ENCODE data around the gene CYREN.

The CYREN gene

GRCh38 chr7:135192914-135193536 is 22.5 kb upstream of the CYREN start:
- no peaks in the 10 kb centered on the region for H3K27me3 ChIP-seq (ENCODE audit: insufficient read depth, low read length, poor library complexity, severe bottlenecking)
- H3K4me1 ChIP-seq (ENCODE audit: insufficient read depth, low read length, poor library complexity, severe bottlenecking), result no peaks in the 10 kb centered on the region
- H3K36me3 ChIP-seq (ENCODE audit: insufficient read depth, low read length), result peaks cover 5% of the 10 kb centered on the region; the same call in 1 of the 2 replicates
- no peak overlapping the region for H3K4me2 ChIP-seq (ENCODE audit: low read depth, low read length, poor library complexity, severe bottlenecking)
- H3K9me2 ChIP-seq (replicated peaks; ENCODE audit: low read depth, low read length), result no peaks in the 10 kb centered on the region
- no peak overlapping the region for H3K4me3 ChIP-seq (ENCODE audit: low read length, poor library complexity, severe bottlenecking)
- H3F3A ChIP-seq (ENCODE audit: low read depth), result no peaks in the 10 kb centered on the region
- H2AFZ ChIP-seq (ENCODE audit: low read length), result no peak overlapping the region
- TF ChIP-seq EZH2phosphoT487 (IDR thresholded peaks at IDR 0.05; ENCODE audit: borderline replicate concordance), result no peak
- TF ChIP-seq, protein P1, sequence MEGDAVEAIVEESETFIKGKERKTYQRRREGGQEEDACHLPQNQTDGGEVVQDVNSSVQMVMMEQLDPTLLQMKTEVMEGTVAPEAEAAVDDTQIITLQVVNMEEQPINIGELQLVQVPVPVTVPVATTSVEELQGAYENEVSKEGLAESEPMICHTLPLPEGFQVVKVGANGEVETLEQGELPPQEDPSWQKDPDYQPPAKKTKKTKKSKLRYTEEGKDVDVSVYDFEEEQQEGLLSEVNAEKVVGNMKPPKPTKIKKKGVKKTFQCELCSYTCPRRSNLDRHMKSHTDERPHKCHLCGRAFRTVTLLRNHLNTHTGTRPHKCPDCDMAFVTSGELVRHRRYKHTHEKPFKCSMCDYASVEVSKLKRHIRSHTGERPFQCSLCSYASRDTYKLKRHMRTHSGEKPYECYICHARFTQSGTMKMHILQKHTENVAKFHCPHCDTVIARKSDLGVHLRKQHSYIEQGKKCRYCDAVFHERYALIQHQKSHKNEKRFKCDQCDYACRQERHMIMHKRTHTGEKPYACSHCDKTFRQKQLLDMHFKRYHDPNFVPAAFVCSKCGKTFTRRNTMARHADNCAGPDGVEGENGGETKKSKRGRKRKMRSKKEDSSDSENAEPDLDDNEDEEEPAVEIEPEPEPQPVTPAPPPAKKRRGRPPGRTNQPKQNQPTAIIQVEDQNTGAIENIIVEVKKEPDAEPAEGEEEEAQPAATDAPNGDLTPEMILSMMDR (conservative IDR thresholded peaks at IDR 0.05; ENCODE audit: low read length), result no peak
- H3K79me2 ChIP-seq (ENCODE audit: insufficient read depth, low read length), result no peaks in the 10 kb centered on the region
- no peaks in the 10 kb centered on the region for H4K20me1 ChIP-seq (ENCODE audit: insufficient read depth, low read length, poor library complexity, severe bottlenecking)
- H3K9me3 ChIP-seq (ENCODE audit: insufficient read depth, low read depth, low read length), result no peaks in the 10 kb centered on the region
- no peak overlapping the region for H3K9ac ChIP-seq (ENCODE audit: low read depth, low read length, poor library complexity, severe bottlenecking)

- no peaks in the 10 kb centered on the region for H4K20me1 ChIP-seq (ENCODE audit: insufficient read depth, low read length, poor library complexity, severe bottlenecking)
- H3K9ac ChIP-seq (ENCODE audit: low read depth, low read length, poor library complexity, severe bottlenecking), result no peak overlapping the region
- peaks cover 6% of the 10 kb centered on the region for H3K4me1 ChIP-seq (ENCODE audit: insufficient read depth, low read length, poor library complexity, severe bottlenecking)
- H3K9me3 ChIP-seq (ENCODE audit: insufficient read depth, low read depth, low read length), result no peaks in the 10 kb centered on the region
- H3K9me2 ChIP-seq (replicated peaks; ENCODE audit: low read depth, low read length), result no peaks in the 10 kb centered on the region
- H3K36me3 ChIP-seq (ENCODE audit: insufficient read depth, low read length), result peaks cover 11% of the 10 kb centered on the region; the same call in 1 of the 2 replicates
- H3K4me2 ChIP-seq (ENCODE audit: low read depth, low read length, poor library complexity, severe bottlenecking), result no peak overlapping the region
- H3K79me2 ChIP-seq (ENCODE audit: insufficient read depth, low read length), result no peaks in the 10 kb centered on the region
- no peaks in the 10 kb centered on the region for H3K27me3 ChIP-seq (ENCODE audit: insufficient read depth, low read length, poor library complexity, severe bottlenecking)
- TF ChIP-seq EZH2phosphoT487 (IDR thresholded peaks at IDR 0.05; ENCODE audit: borderline replicate concordance), result no peak
- H2AFZ ChIP-seq (ENCODE audit: low read length), result no peak overlapping the region
- no peaks in the 10 kb centered on the region for H3F3A ChIP-seq (ENCODE audit: low read depth)
- H3K4me3 ChIP-seq (ENCODE audit: low read length, poor library complexity, severe bottlenecking), result no peak overlapping the region
These were observed 20.2 kb upstream of the CYREN start for GRCh38 chr7:135190703-135191102.

DNA sequence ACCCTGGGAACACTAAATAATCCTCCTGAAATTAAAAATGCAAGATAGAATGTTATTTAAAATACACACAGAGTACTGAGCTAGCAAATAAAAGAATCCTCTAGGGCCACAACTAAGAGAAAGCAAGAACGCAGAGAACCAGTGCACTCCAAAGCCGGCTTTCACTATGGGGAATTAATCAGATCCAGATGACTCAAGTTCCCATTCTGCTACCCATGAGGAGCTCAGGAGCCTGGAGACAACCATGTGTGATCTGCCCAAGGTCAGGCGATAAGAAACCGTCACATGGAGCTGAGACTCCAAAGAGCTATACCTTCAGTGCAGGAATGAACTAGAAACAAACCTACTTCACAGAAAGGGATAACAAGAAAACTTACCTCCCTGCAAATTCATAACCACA is 19.5 kb upstream of the CYREN start:
- peaks cover 16% of the 10 kb centered on the region; the same call in 1 of the 2 replicates for H3K36me3 ChIP-seq (ENCODE audit: insufficient read depth, low read length)

More for the DNA sequence above, 19.5 kb upstream of the CYREN start:
- no peak overlapping the region for H3K9ac ChIP-seq (ENCODE audit: low read depth, low read length, poor library complexity, severe bottlenecking)
- TF ChIP-seq EZH2phosphoT487 (IDR thresholded peaks at IDR 0.05; ENCODE audit: borderline replicate concordance), result no peak
- TF ChIP-seq, protein P1 (conservative IDR thresholded peaks at IDR 0.05; ENCODE audit: low read length), result no peak
- H3F3A ChIP-seq (ENCODE audit: low read depth), result no peaks in the 10 kb centered on the region
- no peak overlapping the region for H3K4me2 ChIP-seq (ENCODE audit: low read depth, low read length, poor library complexity, severe bottlenecking)
- no peaks in the 10 kb centered on the region for H3K9me2 ChIP-seq (replicated peaks; ENCODE audit: low read depth, low read length)
- no peak overlapping the region for H3K4me3 ChIP-seq (ENCODE audit: low read length, poor library complexity, severe bottlenecking)
- no peaks in the 10 kb centered on the region for H4K20me1 ChIP-seq (ENCODE audit: insufficient read depth, low read length, poor library complexity, severe bottlenecking)
- H3K9me3 ChIP-seq (ENCODE audit: insufficient read depth, low read depth, low read length), result no peaks in the 10 kb centered on the region
- H3K27me3 ChIP-seq (ENCODE audit: insufficient read depth, low read length, poor library complexity, severe bottlenecking), result no peaks in the 10 kb centered on the region
- H2AFZ ChIP-seq (ENCODE audit: low read length), result no peak overlapping the region
- H3K4me1 ChIP-seq (ENCODE audit: insufficient read depth, low read length, poor library complexity, severe bottlenecking), result peaks cover 6% of the 10 kb centered on the region
- no peaks in the 10 kb centered on the region for H3K79me2 ChIP-seq (ENCODE audit: insufficient read depth, low read length)
